IPS-NIHi11 (cell line): Measurements from ENCODE around the gene ANO9.

Experiments used
- DNase-seq: peaks from one replicate; pipeline ENCODE4 v3.0.0; 2012; ENCODE audit warnings: mixed read lengths, low spot score

Gene ANO9, protein sequence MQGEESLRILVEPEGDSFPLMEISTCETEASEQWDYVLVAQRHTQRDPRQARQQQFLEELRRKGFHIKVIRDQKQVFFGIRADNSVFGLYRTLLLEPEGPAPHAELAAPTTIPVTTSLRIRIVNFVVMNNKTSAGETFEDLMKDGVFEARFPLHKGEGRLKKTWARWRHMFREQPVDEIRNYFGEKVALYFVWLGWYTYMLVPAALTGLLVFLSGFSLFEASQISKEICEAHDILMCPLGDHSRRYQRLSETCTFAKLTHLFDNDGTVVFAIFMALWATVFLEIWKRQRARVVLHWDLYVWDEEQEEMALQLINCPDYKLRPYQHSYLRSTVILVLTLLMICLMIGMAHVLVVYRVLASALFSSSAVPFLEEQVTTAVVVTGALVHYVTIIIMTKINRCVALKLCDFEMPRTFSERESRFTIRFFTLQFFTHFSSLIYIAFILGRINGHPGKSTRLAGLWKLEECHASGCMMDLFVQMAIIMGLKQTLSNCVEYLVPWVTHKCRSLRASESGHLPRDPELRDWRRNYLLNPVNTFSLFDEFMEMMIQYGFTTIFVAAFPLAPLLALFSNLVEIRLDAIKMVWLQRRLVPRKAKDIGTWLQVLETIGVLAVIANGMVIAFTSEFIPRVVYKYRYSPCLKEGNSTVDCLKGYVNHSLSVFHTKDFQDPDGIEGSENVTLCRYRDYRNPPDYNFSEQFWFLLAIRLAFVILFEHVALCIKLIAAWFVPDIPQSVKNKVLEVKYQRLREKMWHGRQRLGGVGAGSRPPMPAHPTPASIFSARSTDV

GRCh38 chr11:441418-442274 is at the start of gene ANO9:
Gene ANO9 (minus strand): TSS chr11:442011. CDS start chr11:441926, 85 bp downstream.
- DNase-seq, result peak; percentile 90

DNA sequence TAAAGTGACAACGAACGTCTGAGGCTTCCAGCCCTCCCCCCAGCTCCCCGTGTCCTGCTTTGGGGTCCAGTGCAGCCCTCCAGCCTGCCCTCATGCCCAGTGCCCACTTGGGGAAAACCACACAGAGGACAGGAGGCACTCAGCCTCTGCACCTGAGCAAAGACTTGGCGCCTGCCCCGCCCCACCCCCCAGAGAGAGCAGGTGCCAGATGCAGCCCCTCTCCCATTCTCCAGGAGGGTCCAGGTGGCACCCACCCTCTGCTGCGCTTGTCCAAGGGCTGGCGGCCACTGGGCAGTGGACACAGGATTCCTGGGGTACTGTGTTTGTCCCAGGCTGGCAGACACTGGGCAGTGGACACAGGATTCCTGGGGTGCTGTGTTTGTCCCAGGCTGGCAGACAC is 49.5 kb upstream of the ANO9 start:
- DNase-seq, result no peak

DNA sequence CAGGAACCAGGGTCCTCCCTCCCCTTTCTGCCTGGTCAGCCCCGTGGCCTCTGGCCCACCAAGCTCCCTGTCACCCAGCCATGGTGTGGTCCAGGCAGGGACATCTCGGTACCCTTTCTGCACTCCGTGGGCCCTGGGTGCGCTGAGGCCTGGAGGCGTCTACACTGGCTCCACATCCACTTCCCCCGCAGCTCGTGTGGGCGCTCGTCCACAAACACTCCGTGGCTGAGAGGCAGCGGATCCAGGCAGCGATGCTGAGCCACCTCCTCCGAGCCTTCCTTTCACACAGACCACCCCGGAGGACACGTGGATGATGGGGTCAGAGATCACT is 49.1 kb upstream of the ANO9 start:
- DNase-seq, result no peak

DNA sequence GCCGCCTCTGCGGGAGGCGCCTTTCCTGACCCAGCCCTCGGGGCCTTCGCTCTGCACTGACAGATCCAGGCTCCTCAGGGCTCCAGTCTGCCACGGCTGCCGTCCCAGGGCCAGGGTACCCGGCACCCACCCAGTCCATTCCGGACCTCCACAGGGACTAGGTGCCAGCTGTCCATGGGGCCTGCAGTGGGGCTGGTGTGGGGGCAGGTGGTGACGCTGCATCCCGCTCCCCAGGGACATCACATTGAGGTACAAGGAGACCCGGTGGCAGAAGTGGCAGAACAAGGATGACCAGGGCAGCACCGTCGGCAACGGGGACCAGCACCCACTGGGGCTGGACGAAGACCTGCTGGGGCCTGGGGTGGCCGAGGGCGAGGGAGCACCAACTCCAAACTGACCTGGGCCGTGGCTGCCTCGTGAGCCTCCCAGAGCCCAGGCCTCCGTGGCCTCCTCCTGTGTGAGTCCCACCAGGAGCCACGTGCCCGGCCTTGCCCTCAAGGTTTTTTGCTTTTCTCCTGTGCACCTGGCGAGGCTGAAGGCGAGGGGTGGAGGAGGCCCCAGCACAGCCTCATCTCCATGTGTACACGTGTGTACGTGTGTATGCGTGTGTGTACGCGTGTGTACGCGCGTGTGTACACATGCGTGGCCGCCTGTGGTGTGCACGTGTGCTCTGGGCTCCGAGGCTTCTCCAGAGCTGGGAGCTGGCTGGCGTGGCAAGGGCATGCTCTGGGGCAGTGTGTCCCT is 48.5 kb upstream of the ANO9 start:
- peak; percentile 11 for DNase-seq

- DNase-seq, result peak; percentile 8
Measured at GRCh38 chr11:489610-490185, 47.9 kb upstream of the ANO9 start.

- peak; percentile 19 for DNase-seq
Measured at GRCh38 chr11:488992-489391, 47.2 kb upstream of the ANO9 start.

DNA sequence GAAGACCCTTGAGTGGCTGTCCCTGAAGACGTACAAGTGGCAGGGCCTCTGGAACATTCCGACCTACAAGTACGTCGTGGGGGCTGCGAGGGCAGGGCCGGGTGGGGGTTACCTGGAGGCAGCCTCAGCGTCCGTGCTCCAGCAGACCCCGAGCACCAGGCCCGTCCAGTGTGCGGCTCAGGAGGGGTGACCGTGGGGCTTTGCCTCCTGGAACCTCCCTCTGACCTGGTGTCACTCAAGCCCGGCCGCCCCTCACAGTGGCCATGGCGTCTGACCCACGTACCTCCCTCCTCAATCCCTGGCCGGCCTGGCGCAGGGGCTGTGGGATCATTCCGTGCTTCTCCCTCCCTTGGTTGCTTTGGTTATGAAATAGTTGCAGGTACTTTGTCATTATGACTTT is 46.8 kb upstream of the ANO9 start:
- peak; percentile 11 for DNase-seq

GRCh38 chr11:488062-488461 is 46.3 kb upstream of the ANO9 start:
- DNase-seq, result peak; percentile 19

DNA sequence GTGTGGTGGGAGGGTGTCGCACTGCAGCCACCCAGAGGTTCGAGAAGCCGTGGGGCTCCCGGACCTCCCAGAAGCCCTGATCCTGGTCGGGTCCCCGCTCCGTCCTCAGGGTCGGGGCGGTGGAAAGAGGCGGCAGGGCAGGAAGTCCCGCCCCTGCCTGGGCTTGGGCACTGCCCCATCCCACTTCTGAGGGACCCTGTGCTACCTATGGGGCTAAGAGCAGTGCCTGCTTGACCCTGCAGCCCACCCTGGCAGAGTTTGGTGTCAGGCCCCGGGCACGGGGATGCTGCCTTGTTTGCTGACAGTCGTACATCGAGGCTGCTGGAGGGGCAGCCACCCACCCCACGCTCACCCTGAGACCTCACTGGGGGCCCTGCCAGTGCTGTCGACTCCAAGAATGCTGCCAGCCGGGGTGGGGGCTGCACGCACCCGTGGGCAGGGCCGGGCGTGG is 45.8 kb upstream of the ANO9 start:
- peak; percentile 20 for DNase-seq

DNA sequence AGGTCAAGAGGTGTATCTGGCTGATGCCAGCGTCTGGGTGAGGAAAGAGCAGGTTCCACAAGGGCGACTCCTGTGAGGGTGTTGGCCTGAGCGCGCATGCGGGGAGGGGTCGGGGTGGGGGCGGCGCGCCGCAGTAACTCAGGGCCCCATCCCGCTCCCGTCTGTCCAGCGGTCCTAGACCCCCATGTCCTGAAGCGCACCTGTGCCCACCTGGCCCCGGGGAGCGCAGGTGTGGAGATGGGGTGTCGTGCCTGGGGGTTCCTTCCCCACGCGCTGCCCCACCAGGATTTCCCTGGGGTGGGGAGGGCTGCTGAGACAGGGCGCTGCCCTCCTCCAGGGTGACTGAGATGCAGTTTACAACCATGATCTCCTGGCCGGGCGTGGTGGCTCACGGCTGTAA is 44.4 kb upstream of the ANO9 start:
- peak; percentile 14 for DNase-seq

DNA sequence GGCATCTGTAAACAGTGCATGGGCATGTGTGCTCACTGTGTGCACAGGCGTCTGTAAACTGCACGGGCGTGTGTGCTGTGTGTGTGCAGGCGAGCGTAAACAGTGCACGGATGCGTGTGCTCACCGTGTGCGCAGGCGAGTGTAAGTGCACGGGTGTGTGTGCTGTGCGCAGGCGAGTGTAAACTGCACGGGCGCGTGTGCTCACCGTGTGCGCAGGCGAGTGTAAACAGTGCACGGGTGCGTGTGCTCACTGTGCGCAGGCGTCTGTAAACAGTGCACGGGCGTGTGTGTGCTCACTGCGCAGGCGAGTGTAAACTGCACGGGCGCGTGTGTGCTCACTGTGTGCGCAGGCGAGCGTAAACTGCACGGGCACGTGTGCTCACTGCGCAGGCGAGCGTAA is 42.8 kb upstream of the ANO9 start:
- no peak for DNase-seq

DNA sequence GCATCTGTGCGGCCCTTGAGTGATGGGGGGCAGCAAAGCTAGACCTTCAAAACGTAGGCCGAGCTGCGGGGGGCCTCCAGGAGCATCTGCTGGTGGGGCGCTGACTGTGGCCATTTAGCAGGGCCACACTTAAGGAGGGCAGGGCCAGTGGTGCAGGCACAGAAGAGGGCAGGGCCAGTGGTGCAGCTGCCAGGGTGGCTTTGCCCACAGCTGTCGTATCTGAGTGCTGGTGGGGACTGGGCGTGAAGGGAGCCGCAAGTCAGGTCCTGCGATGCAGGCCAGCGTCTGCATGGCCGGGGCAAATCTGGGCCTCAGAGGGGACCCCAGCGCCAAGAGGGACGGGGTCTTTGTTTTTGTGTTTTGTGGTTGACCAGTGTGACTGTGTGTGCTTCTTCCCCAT is 37.5 kb upstream of the ANO9 start:
- no peak for DNase-seq

DNA sequence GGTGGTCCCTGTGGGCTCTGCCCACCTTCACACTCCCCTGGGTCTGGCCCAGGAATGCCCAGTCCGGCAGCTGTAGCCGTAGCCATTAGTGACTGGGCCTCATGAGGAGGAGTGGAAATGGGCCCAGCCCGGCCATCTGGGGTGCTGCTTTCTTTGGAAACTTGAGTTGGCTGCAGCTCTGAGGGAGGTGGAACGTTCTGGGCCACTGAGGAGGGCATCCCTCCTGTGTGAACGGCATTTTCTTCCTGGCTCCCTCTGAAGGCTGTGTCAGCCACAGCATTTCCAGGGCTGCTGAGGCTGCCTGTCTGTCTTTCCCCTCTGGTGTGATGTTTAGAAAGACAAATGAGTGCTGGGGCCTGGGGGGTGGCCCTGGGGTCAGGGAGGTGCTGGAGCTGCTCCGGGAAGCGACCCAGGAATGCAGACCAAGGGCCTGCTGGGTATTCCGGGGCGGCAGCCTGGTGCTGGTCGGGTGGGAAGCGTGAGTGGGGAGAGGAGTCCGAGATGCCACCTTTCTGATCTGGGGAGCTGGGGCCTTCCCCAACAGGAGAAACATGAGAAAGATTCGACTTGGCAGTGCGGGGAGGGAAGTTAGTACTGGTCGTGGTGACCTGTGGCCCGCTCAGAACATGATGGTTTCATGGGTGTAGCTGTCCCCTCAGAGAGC is 35.4 kb upstream of the ANO9 start:
- no peak for DNase-seq

DNA sequence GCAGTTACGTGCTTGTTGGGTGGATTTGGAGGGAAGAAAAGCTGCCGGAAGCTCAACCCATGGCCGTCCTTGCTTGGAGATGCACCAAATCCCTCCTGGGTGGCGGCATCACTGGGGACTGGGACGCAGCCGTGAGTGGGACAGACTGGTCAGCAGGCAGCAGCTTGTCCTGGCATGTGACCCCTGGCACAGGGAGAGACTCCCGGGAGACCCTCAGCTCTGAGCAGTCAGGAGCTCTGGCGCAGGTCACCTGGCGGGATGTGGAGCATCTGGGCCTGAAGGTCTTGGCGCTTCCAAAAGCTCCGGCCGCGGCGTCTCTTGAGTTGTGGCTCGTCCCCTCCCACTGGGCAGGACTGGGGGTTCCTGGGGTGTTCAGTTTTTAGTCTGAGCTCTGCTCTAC is 34.6 kb upstream of the ANO9 start:
- no peak for DNase-seq

- DNase-seq, result no peak
Measured at GRCh38 chr11:475941-476340, 34.1 kb upstream of the ANO9 start.

GRCh38 chr11:474914-475506 is 33.2 kb upstream of the ANO9 start:
- DNase-seq, result no peak

GRCh38 chr11:473962-474785 is 32.4 kb upstream of the ANO9 start:
- peak; percentile 14 for DNase-seq

- DNase-seq, result peak; percentile 10
Measured at GRCh38 chr11:473415-473814, 31.6 kb upstream of the ANO9 start.

DNA sequence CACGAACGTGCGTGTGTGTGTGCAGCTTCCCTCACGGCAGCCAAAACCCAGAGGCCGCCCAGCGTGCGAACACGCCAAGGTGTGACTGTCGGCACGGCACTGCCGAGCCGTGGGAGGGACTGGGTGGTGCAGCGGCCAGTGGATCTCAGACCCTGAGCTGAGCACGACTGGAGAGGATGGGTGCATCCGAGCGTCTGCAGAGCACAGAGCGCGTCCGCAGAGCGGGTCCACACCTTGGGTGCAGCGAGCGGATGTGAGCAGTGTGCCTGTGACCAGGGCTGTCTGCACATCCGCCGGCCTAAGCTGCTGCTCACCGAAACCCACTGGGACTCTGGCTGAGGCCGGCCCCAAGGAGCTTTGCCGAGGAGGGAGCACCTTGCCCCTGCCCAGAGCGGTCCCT is 31.0 kb upstream of the ANO9 start:
- DNase-seq, result no peak

DNA sequence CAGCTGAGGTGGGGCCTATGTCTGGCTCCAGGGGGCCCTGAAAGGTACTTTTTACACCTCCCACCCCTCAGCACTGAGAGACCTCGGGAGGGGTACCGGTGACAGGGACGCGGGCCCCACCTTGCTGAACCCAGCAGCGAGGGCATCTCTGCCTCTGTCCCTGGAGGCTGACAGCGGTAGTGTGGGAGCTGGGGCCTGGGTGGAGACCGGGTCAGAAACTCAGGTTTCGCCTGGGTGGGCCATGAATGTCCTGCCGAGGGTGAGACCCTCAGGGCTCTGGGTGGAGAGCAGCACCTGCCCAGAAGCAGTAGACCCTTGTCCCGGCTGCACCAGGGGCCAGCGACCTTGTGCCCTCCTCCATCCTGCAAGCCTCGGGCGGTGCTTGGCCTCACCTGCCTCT is 30.5 kb upstream of the ANO9 start:
- peak; percentile 59 for DNase-seq
